Body of pancreas (tissue), 4 donors: Measurements from ENCODE around the gene TRIM25.
A peak's percentile ranks its signal among the peaks of the same experiment; 100 is the strongest.

Experiments used
- POLR2A ChIP-seq, 3 donors: fragments of 450-650 bp; IDR thresholded peaks; one replicate each; pipeline ENCODE4 v1.6.1; 2016; ENCODE audit warnings: antibody characterized with exemption in 3 of 3, mild to moderate bottlenecking in 2 of 3
- TF ChIP-seq, protein P1 (sequence below), 7 experiments: fragments of 450-650 bp in 4 of 7; fragments of 200-600 bp in 3 of 7; sonication (generic) in 3 of 7; IDR thresholded peaks; one replicate each; pipeline ENCODE4 v1.5.1; 2016 to 2019; ENCODE audit warnings: antibody characterized with exemption in 7 of 7

DNA sequence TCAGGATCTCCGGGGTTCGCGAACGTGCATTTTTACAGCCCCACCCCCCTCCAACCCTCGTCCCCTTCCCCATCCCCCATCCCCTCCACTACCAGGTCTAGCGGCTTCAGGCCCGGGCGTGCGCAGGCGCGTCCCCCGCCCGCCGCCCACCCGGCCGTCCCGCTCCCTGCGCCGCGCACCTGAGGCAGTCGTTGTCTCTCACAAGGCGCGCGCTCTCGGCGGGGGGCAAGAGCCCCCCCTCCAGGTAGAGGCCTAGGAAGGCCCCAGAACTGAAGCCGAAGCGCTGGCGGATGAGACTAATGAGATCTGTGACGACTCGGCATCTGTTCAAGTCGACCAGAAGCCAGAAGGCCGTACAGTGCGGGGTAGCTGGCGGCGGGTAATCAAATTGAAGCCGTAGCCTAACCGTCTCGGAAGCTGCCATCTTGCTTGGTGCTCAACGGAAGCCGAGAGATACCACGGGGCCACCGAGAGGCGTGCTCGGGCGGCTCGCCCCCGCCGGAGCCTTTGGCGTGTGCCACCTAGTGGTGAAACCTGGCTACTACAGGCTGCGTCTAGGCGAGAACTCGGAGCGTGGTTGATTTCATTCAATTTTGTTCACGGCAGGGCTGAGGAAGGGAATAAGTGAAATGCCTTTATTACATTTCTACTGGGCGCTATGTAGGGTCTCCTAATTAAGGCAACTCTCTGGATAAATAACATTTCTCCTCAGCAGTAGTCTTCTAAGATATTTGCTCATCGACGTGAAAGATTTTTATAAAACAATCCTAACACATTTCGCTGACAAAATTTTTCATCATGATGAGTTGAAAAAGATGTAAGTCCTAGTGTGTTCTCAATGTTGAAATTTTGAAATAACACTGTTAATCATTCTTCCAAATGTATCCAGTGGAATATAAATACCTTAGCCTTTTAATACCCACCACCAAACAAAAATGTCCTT is 47.0 kb upstream of the TRIM25 start, which contains the start of gene COIL:
- TF ChIP-seq, protein P1, sequence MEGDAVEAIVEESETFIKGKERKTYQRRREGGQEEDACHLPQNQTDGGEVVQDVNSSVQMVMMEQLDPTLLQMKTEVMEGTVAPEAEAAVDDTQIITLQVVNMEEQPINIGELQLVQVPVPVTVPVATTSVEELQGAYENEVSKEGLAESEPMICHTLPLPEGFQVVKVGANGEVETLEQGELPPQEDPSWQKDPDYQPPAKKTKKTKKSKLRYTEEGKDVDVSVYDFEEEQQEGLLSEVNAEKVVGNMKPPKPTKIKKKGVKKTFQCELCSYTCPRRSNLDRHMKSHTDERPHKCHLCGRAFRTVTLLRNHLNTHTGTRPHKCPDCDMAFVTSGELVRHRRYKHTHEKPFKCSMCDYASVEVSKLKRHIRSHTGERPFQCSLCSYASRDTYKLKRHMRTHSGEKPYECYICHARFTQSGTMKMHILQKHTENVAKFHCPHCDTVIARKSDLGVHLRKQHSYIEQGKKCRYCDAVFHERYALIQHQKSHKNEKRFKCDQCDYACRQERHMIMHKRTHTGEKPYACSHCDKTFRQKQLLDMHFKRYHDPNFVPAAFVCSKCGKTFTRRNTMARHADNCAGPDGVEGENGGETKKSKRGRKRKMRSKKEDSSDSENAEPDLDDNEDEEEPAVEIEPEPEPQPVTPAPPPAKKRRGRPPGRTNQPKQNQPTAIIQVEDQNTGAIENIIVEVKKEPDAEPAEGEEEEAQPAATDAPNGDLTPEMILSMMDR (IDR thresholded peaks at IDR 0.05), result peak; percentile 97 to 100 (median 99)
- peak in 2 of 3 donors; percentile 68 to 75 for TF ChIP-seq POLR2A (IDR thresholded peaks at IDR 0.05)
